Measurements from ENCODE around the gene UBASH3B. TPM values are rescaled to one million over a fixed set of nuclear protein-coding genes. Genes with fewer than 3 reads are reported as not detected.
"Not testable (repeated sequence)": the region's sequence is repeated elsewhere in the genome, so short reads cannot be mapped to it uniquely, and the experiment has no call there.

Gene UBASH3B
- total RNA-seq, 1 experiment from 2014 or later: 19.3 TPM

- no peak for DNase-seq (ENCODE audit: low read depth)
Measured at GRCh38 chr11:122851366-122851966, 195.9 kb downstream of the UBASH3B start.

GRCh38 chr11:122852074-122852795, 196.7 kb downstream of the UBASH3B start:
- DNase-seq (ENCODE audit: low read depth): peak; percentile 11

- DNase-seq (ENCODE audit: low read depth): no peak
Measured at GRCh38 chr11:122852796-122853160, 197.3 kb downstream of the UBASH3B start.

GRCh38 chr11:122853261-122853660, 197.7 kb downstream of the UBASH3B start:
- no peak for DNase-seq (ENCODE audit: low read depth)

GRCh38 chr11:122853971-122854446, 198.5 kb downstream of the UBASH3B start:
- peak; percentile 80 for DNase-seq (ENCODE audit: low read depth)

GRCh38 chr11:122861631-122862030, 206.1 kb downstream of the UBASH3B start:
- DNase-seq (ENCODE audit: low read depth): no peak

GRCh38 chr11:122862091-122862490, 206.6 kb downstream of the UBASH3B start:
- DNase-seq (ENCODE audit: low read depth): no peak

- not testable (repeated sequence) for DNase-seq (ENCODE audit: low read depth)
Measured at GRCh38 chr11:122863154-122863553, 207.6 kb downstream of the UBASH3B start.

GRCh38 chr11:122863704-122864326, 208.3 kb downstream of the UBASH3B start:
- DNase-seq (ENCODE audit: low read depth): peak; percentile 45

Other genes with a start within 250 kb of the UBASH3B start
- not detected in 2 replicates for gene CRTAM, start 182.8 kb downstream of the UBASH3B start, total RNA-seq (2014; rRNA removed; shearing (Covaris generic))
- gene JHY, start 227.0 kb downstream of the UBASH3B start, total RNA-seq (2014; rRNA removed; shearing (Covaris generic)): 6.2 and 6.8 TPM in 2 replicates

Data from M059J (cell line).